Body of pancreas (tissue), 4 donors: ENCODE results near the gene BAG5. TPM values are rescaled to one million over a fixed set of nuclear protein-coding genes. Genes with fewer than 3 reads are reported as not detected.
A peak's percentile ranks its signal among the peaks of the same experiment; 100 is the strongest.

Source experiments
- ATAC-seq: fragments of 150-250 bp; one replicate; pipeline ENCODE4 v1.9.1; 2016
- DNase-seq, 4 donors: peaks; one replicate each; pipeline ENCODE4 v3.0.0-alpha.2; 2019
- H3K27ac ChIP-seq, 4 donors: fragments of 200-600 bp; sonication (generic); 1 replicate in 3 of 4; 2 replicates in 1 of 4; pipeline versions ENCODE4 v1.5.1 to v1.6.1; 2016 to 2019; ENCODE audit warnings: mild to moderate bottlenecking in 1 of 4, mixed read lengths in 1 of 4, moderate library complexity in 1 of 4
- H3K27me3 ChIP-seq, 2 donors: fragments of 200-600 bp; sonication (generic); one replicate each; pipeline ENCODE4 v1.6.0; 2016; ENCODE audit warnings: mild to moderate bottlenecking in 1 of 2
- H3K36me3 ChIP-seq, 2 donors: fragments of 200-600 bp; sonication (generic); replicated peaks in 1 of 2; 2 replicates each; pipeline ENCODE4 v1.5.1; 2016; ENCODE audit warnings: low read depth in 2 of 2; ENCODE audit not compliant: insufficient read depth in 1 of 2
- H3K4me1 ChIP-seq: fragments of 200-600 bp; sonication (generic); one replicate; pipeline ENCODE4 v1.6.0; 2016
- H3K4me3 ChIP-seq, 2 donors: fragments of 200-600 bp; sonication (generic); 1 replicate in 1 of 2; 2 replicates in 1 of 2; pipeline ENCODE4 v1.5.1; 2016 to 2019
- H3K9me3 ChIP-seq, 3 donors: fragments of 200-600 bp; sonication (generic); 1 replicate in 2 of 3; 2 replicates in 1 of 3; pipeline ENCODE4 v1.5.1; 2016
- CTCF ChIP-seq, 7 experiments: fragments of 450-650 bp in 4 of 7; fragments of 200-600 bp in 3 of 7; sonication (generic) in 3 of 7; IDR thresholded peaks; one replicate each; pipeline ENCODE4 v1.5.1; 2016 to 2019; ENCODE audit warnings: antibody characterized with exemption in 7 of 7
- POLR2A ChIP-seq, 3 donors: fragments of 450-650 bp; IDR thresholded peaks; one replicate each; pipeline ENCODE4 v1.6.1; 2016; ENCODE audit warnings: antibody characterized with exemption in 3 of 3, mild to moderate bottlenecking in 2 of 3
- WGBS, 2 donors: methylation state at CpG; one replicate each; pipeline ENCODE4 v1.1.5; 2017; 5-methylcytosine and 5-hydroxymethylcytosine counted together
- intact Hi-C: fragments of 100-400 bp; cut with DNase I; formaldehyde crosslinking; loops from one replicate; pipeline ENCODE4 v1.15.1; 2023
- total RNA-seq, 2 donors: library from RNA; depleted of rRNA; stranded (reverse); fragments of >200 nt; gene quantifications; one replicate each; pipeline ENCODE4 v1.1.0, GENCODE V29; 2016

The BAG5 gene
- total RNA-seq, 2 donors from 2014 or later: 9.9 to 11.9 TPM

GRCh38 chr14:103521438-103521950 lies 41.0 kb downstream of the BAG5 start:
- Histone ChIP-seq H3K4me3 (peak overlapping the region; percentile 0 to 41), H3K27me3 (no peaks in the 10 kb centered on the region), H3K27ac (peak overlapping the region; percentile 58 to 81 (median 80)), H3K9me3 (no peaks in the 10 kb centered on the region), H3K36me3 (no peaks in the 10 kb centered on the region), H3K4me1 (peaks cover 80% of the 10 kb centered on the region)
- TF ChIP-seq CTCF (IDR thresholded peaks at IDR 0.05): no peak
- 1% methylated on average over 53 of the region's 77 CpGs; no CpG with 5 or more reads in 1 of the 2 donors for WGBS, 2 donors
- DNase-seq: no peak
- intact Hi-C loops: no loop called here
- peak; percentile 5 for ATAC-seq

- H3K27ac ChIP-seq: peak overlapping the region; percentile 58 to 81 (median 80)
- no peaks in the 10 kb centered on the region for H3K36me3 ChIP-seq
- intact Hi-C loops: no loop called here
- H3K4me3 ChIP-seq: peak overlapping the region; percentile 0 to 41
- peak; percentile 80 to 91 (median 89) for DNase-seq
- no peaks in the 10 kb centered on the region for H3K27me3 ChIP-seq
- ATAC-seq: peak; percentile 68
- H3K9me3 ChIP-seq: no peaks in the 10 kb centered on the region
- 2% methylated on average over 55 of the region's 66 CpGs; no CpG with 5 or more reads in 1 of the 2 donors for WGBS, 2 donors
- peaks cover 74% of the 10 kb centered on the region for H3K4me1 ChIP-seq
- peak; percentile 27 to 80 (median 68) for TF ChIP-seq CTCF (IDR thresholded peaks at IDR 0.05)
- peak; percentile 62 to 80 (median 75) for TF ChIP-seq POLR2A (IDR thresholded peaks at IDR 0.05)
Measured at GRCh38 chr14:103520657-103521437, 41.6 kb downstream of the BAG5 start.

- ATAC-seq: no peak
- H3K4me3 ChIP-seq: no peak overlapping the region
- no peak for TF ChIP-seq CTCF (IDR thresholded peaks at IDR 0.05)
- TF ChIP-seq POLR2A (IDR thresholded peaks at IDR 0.05): no peak
- no peaks in the 10 kb centered on the region for H3K9me3 ChIP-seq
- H3K4me1 ChIP-seq: peaks cover 68% of the 10 kb centered on the region
- no peaks in the 10 kb centered on the region for H3K27me3 ChIP-seq
- H3K36me3 ChIP-seq: no peaks in the 10 kb centered on the region
- no peak for DNase-seq
- intact Hi-C loops: no loop called here
- peak overlapping the region; percentile 58 to 81 (median 80) for H3K27ac ChIP-seq
- 58 to 59% methylated on average over 4 to 10 of the region's 10 CpGs for WGBS, 2 donors
Measured at GRCh38 chr14:103520269-103520656, 42.2 kb downstream of the BAG5 start.

GRCh38 chr14:103519837-103520212 lies 42.6 kb downstream of the BAG5 start:
- DNase-seq (peak in 2 of 4 donors; percentile 53 to 55), ATAC-seq (no peak)
- TF ChIP-seq CTCF (IDR thresholded peaks at IDR 0.05): no peak
- no peak for TF ChIP-seq POLR2A (IDR thresholded peaks at IDR 0.05)
- H3K36me3 ChIP-seq: no peaks in the 10 kb centered on the region
- H3K4me1 ChIP-seq: peaks cover 64% of the 10 kb centered on the region
- intact Hi-C loops: loop anchor here (5.0 kb wide), 1 partner anchor 32 kb away; no protein-coding TSS in a partner anchor
- no peaks in the 10 kb centered on the region for H3K27me3 ChIP-seq
- H3K27ac ChIP-seq: peak overlapping the region; percentile 58 to 81 (median 80)
- no peaks in the 10 kb centered on the region for H3K9me3 ChIP-seq
- H3K4me3 ChIP-seq: no peak overlapping the region
- 33 to 56% methylated on average over 6 to 22 of the region's 22 CpGs for WGBS, 2 donors
